Type B pancreatic cell (in vitro differentiated cells): ENCODE data around the gene CACNA1D. TPM values are rescaled to one million over a fixed set of nuclear protein-coding genes. Genes with fewer than 3 reads are reported as not detected.

Experiments used
- DNase-seq: peaks from one replicate; pipeline ENCODE4 v3.0.0; 2021; ENCODE audit warnings: mixed read lengths; ENCODE audit not compliant: unreplicated experiment; ENCODE audit errors: extremely low spot score
- H3K27ac Mint-ChIP-seq: 2 replicates; pipeline ENCODE4 v1.8.0; 2021; ENCODE audit warnings: mild to moderate bottlenecking, mixed read lengths
- H3K27me3 Mint-ChIP-seq: 2 replicates; pipeline ENCODE4 v1.8.0; 2021; ENCODE audit warnings: mixed read lengths
- H3K36me3 Mint-ChIP-seq: 2 replicates; pipeline ENCODE4 v1.8.0; 2021; ENCODE audit warnings: mixed read lengths
- H3K4me1 Mint-ChIP-seq: one replicate; pipeline ENCODE4 v1.8.0; 2021; ENCODE audit warnings: mixed read lengths; ENCODE audit not compliant: unreplicated experiment
- H3K4me3 Mint-ChIP-seq: 2 replicates; pipeline ENCODE4 v1.8.0; 2021; ENCODE audit warnings: mild to moderate bottlenecking, mixed read lengths
- H3K9me3 Mint-ChIP-seq: 2 replicates; pipeline ENCODE4 v1.8.0; 2021; ENCODE audit warnings: mixed read lengths
- CTCF ChIP-seq: fragments of 200-600 bp; sonication (generic); conservative IDR thresholded peaks from 2 replicates; pipeline ENCODE4 v1.5.0; 2021; ENCODE audit warnings: antibody characterized with exemption, mild to moderate bottlenecking
- total RNA-seq: library from RNA; stranded (reverse); gene quantifications from 2 replicates; pipeline ENCODE4 v1.2.1, GENCODE V29; 2021; ENCODE audit warnings: low replicate concordance

CACNA1D gene
- total RNA-seq, 1 donor from 2014 or later = 17.4 TPM

- H3K27ac Mint-ChIP-seq = peak overlapping the region; percentile 29
- no peak for DNase-seq
- no peaks in the 10 kb centered on the region for H3K36me3 Mint-ChIP-seq
- H3K9me3 Mint-ChIP-seq = no peaks in the 10 kb centered on the region
- no peak for TF ChIP-seq CTCF
- peaks cover 14% of the 10 kb centered on the region for H3K27me3 Mint-ChIP-seq
- peak overlapping the region; percentile 28 for H3K4me3 Mint-ChIP-seq
- H3K4me1 Mint-ChIP-seq = peaks cover 30% of the 10 kb centered on the region
Measured at GRCh38 chr3:53843195-53844177, 349.1 kb downstream of the CACNA1D start.

- peaks cover 5% of the 10 kb centered on the region for H3K36me3 Mint-ChIP-seq
- no peaks in the 10 kb centered on the region for H3K9me3 Mint-ChIP-seq
- peak overlapping the region; percentile 75 for H3K4me3 Mint-ChIP-seq
- H3K27me3 Mint-ChIP-seq = peaks cover 18% of the 10 kb centered on the region
- peaks cover 30% of the 10 kb centered on the region for H3K4me1 Mint-ChIP-seq
- no peak for TF ChIP-seq CTCF
- peak overlapping the region; percentile 73 for H3K27ac Mint-ChIP-seq
- DNase-seq = no peak
Measured at GRCh38 chr3:53844262-53845102, 350.1 kb downstream of the CACNA1D start.

- Mint-ChIP-seq H3K36me3 (peaks cover 5% of the 10 kb centered on the region), H3K27ac (peak overlapping the region; percentile 73), H3K4me3 (peak overlapping the region; percentile 84), H3K9me3 (no peaks in the 10 kb centered on the region), H3K27me3 (peaks cover 18% of the 10 kb centered on the region), H3K4me1 (peaks cover 30% of the 10 kb centered on the region)
- peak; percentile 48 for TF ChIP-seq CTCF
- DNase-seq = no peak
Measured at GRCh38 chr3:53845103-53845880, 350.9 kb downstream of the CACNA1D start.

GRCh38 chr3:53845881-53846133 is 351.4 kb downstream of the CACNA1D start:
- Mint-ChIP-seq H3K27ac (no peak overlapping the region), H3K36me3 (peaks cover 6% of the 10 kb centered on the region), H3K4me3 (peak overlapping the region; percentile 84), H3K27me3 (peaks cover 18% of the 10 kb centered on the region), H3K4me1 (peaks cover 30% of the 10 kb centered on the region), H3K9me3 (no peaks in the 10 kb centered on the region)
- TF ChIP-seq CTCF = no peak
- DNase-seq = no peak

GRCh38 chr3:53846134-53846850 is 351.9 kb downstream of the CACNA1D start, which contains the start of the genes CHDH and IL17RB:
Gene CHDH (minus strand): TSS chr3:53846419. CDS start chr3:53824008, 22,411 bp downstream.
Gene IL17RB (plus strand): TSS chr3:53846568. CDS start chr3:53846589, 21 bp downstream.
- no peaks in the 10 kb centered on the region for H3K9me3 Mint-ChIP-seq
- H3K4me3 Mint-ChIP-seq = peak within 1 kb of the TSS; percentile 84
- no peak for TF ChIP-seq CTCF
- H3K27me3 Mint-ChIP-seq = peaks cover 21% of the 10 kb centered on the region
- peaks cover 30% of the 10 kb centered on the region for H3K4me1 Mint-ChIP-seq
- no peak within 1 kb of the TSS for H3K27ac Mint-ChIP-seq
- no peak for DNase-seq
- H3K36me3 Mint-ChIP-seq = peaks cover 9% of the 10 kb centered on the region
